ENCODE measurements around the gene DGKQ.

Gene DGKQ

DNA sequence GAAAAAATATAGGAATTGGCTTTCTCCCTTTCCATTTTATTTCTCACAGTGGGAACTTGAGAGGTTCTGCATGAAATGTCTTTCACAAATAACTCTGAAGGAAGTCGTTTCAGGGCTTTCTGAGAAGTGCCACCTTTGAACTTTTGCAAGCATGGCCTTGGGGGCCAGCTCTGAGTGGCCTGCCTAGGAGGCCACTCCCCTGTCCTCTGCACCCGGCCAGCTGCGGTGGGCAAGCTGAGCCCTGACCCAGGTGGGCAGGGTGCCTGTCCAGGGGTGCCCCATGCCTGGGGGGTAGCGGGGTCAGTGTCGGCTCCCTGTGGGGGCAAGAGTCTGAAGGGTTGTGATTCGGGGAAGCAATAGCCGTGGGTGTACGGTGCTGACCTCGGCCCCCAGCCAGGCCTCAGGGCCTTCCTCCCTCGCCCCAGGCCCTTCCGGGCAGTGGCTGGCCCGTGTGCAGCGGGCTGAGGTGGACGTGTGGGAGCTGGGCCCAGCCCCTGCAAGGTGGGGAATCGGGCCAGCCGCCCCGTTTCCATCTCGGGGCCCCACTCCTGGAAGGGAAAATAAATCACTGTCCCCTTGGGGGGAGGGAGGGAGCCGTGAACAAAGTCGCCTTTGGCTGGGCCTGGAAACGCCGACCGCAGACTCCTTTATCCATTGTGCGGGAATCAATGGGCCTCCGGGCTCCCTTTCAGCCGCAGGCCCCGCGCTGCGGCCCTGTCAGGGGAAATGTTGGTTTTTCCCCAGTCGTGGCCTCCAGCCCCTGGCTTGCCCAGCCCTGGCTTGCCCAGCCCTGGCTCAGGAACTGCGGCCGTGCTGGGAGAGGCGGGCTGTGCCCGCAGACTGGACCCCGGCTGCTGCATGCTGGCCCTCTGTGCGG, 41.2 kb upstream of the DGKQ start:
- TF ChIP-seq, protein P1, sequence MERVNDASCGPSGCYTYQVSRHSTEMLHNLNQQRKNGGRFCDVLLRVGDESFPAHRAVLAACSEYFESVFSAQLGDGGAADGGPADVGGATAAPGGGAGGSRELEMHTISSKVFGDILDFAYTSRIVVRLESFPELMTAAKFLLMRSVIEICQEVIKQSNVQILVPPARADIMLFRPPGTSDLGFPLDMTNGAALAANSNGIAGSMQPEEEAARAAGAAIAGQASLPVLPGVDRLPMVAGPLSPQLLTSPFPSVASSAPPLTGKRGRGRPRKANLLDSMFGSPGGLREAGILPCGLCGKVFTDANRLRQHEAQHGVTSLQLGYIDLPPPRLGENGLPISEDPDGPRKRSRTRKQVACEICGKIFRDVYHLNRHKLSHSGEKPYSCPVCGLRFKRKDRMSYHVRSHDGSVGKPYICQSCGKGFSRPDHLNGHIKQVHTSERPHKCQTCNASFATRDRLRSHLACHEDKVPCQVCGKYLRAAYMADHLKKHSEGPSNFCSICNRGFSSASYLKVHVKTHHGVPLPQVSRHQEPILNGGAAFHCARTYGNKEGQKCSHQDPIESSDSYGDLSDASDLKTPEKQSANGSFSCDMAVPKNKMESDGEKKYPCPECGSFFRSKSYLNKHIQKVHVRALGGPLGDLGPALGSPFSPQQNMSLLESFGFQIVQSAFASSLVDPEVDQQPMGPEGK (CRISPR knock-in tag; IDR thresholded peaks at IDR 0.05; ENCODE audit: borderline replicate concordance) = no peak
- TF ChIP-seq, protein P2, sequence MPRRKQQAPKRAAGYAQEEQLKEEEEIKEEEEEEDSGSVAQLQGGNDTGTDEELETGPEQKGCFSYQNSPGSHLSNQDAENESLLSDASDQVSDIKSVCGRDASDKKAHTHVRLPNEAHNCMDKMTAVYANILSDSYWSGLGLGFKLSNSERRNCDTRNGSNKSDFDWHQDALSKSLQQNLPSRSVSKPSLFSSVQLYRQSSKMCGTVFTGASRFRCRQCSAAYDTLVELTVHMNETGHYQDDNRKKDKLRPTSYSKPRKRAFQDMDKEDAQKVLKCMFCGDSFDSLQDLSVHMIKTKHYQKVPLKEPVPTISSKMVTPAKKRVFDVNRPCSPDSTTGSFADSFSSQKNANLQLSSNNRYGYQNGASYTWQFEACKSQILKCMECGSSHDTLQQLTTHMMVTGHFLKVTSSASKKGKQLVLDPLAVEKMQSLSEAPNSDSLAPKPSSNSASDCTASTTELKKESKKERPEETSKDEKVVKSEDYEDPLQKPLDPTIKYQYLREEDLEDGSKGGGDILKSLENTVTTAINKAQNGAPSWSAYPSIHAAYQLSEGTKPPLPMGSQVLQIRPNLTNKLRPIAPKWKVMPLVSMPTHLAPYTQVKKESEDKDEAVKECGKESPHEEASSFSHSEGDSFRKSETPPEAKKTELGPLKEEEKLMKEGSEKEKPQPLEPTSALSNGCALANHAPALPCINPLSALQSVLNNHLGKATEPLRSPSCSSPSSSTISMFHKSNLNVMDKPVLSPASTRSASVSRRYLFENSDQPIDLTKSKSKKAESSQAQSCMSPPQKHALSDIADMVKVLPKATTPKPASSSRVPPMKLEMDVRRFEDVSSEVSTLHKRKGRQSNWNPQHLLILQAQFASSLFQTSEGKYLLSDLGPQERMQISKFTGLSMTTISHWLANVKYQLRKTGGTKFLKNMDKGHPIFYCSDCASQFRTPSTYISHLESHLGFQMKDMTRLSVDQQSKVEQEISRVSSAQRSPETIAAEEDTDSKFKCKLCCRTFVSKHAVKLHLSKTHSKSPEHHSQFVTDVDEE (CRISPR knock-in tag; IDR thresholded peaks at IDR 0.05) = no peak
- no peak for TF ChIP-seq RARB (CRISPR knock-in tag; IDR thresholded peaks at IDR 0.05)
- no peak for TF ChIP-seq ISL1 (CRISPR knock-in tag; IDR thresholded peaks at IDR 0.05)
- TF ChIP-seq, protein P3, sequence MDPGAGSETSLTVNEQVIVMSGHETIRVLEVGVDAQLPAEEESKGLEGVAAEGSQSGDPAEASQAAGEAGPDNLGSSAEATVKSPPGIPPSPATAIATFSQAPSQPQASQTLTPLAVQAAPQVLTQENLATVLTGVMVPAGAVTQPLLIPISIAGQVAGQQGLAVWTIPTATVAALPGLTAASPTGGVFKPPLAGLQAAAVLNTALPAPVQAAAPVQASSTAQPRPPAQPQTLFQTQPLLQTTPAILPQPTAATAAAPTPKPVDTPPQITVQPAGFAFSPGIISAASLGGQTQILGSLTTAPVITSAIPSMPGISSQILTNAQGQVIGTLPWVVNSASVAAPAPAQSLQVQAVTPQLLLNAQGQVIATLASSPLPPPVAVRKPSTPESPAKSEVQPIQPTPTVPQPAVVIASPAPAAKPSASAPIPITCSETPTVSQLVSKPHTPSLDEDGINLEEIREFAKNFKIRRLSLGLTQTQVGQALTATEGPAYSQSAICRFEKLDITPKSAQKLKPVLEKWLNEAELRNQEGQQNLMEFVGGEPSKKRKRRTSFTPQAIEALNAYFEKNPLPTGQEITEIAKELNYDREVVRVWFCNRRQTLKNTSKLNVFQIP (CRISPR knock-in tag; IDR thresholded peaks at IDR 0.05; ENCODE audit: borderline replicate concordance, low read depth) = no peak
- TF ChIP-seq ZNF70 (CRISPR knock-in tag; IDR thresholded peaks at IDR 0.05) = no peak
- TF ChIP-seq GLIS3 (CRISPR knock-in tag; IDR thresholded peaks at IDR 0.05) = no peak
- TF ChIP-seq TOX (CRISPR knock-in tag; IDR thresholded peaks at IDR 0.05; ENCODE audit: borderline replicate concordance) = no peak
- TF ChIP-seq ZFP30 (CRISPR knock-in tag; IDR thresholded peaks at IDR 0.05) = no peak
- TF ChIP-seq, protein P4, sequence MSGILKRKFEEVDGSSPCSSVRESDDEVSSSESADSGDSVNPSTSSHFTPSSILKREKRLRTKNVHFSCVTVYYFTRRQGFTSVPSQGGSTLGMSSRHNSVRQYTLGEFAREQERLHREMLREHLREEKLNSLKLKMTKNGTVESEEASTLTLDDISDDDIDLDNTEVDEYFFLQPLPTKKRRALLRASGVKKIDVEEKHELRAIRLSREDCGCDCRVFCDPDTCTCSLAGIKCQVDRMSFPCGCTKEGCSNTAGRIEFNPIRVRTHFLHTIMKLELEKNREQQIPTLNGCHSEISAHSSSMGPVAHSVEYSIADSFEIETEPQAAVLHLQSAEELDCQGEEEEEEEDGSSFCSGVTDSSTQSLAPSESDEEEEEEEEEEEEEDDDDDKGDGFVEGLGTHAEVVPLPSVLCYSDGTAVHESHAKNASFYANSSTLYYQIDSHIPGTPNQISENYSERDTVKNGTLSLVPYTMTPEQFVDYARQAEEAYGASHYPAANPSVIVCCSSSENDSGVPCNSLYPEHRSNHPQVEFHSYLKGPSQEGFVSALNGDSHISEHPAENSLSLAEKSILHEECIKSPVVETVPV (CRISPR knock-in tag; IDR thresholded peaks at IDR 0.05) = no peak
- TF ChIP-seq BACH2 (CRISPR knock-in tag; IDR thresholded peaks at IDR 0.05; ENCODE audit: borderline replicate concordance) = no peak
- TF ChIP-seq ZC3H10 (CRISPR knock-in tag; IDR thresholded peaks at IDR 0.05) = no peak
- TF ChIP-seq CSDC2 (CRISPR knock-in tag; IDR thresholded peaks at IDR 0.05) = no peak
- no peak for TF ChIP-seq PPARA (CRISPR knock-in tag; IDR thresholded peaks at IDR 0.05; ENCODE audit: borderline replicate concordance)
- no peak for TF ChIP-seq OSR1 (CRISPR knock-in tag; IDR thresholded peaks at IDR 0.05)
- TF ChIP-seq, protein P5, sequence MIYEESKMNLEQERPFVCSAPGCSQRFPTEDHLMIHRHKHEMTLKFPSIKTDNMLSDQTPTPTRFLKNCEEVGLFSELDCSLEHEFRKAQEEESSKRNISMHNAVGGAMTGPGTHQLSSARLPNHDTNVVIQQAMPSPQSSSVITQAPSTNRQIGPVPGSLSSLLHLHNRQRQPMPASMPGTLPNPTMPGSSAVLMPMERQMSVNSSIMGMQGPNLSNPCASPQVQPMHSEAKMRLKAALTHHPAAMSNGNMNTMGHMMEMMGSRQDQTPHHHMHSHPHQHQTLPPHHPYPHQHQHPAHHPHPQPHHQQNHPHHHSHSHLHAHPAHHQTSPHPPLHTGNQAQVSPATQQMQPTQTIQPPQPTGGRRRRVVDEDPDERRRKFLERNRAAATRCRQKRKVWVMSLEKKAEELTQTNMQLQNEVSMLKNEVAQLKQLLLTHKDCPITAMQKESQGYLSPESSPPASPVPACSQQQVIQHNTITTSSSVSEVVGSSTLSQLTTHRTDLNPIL (CRISPR knock-in tag; IDR thresholded peaks at IDR 0.05; ENCODE audit: low read depth) = no peak
- no peak for TF ChIP-seq ZNF565 (CRISPR knock-in tag; conservative IDR thresholded peaks at IDR 0.05; ENCODE audit: low read depth)
- no peak for ATAC-seq

DNA sequence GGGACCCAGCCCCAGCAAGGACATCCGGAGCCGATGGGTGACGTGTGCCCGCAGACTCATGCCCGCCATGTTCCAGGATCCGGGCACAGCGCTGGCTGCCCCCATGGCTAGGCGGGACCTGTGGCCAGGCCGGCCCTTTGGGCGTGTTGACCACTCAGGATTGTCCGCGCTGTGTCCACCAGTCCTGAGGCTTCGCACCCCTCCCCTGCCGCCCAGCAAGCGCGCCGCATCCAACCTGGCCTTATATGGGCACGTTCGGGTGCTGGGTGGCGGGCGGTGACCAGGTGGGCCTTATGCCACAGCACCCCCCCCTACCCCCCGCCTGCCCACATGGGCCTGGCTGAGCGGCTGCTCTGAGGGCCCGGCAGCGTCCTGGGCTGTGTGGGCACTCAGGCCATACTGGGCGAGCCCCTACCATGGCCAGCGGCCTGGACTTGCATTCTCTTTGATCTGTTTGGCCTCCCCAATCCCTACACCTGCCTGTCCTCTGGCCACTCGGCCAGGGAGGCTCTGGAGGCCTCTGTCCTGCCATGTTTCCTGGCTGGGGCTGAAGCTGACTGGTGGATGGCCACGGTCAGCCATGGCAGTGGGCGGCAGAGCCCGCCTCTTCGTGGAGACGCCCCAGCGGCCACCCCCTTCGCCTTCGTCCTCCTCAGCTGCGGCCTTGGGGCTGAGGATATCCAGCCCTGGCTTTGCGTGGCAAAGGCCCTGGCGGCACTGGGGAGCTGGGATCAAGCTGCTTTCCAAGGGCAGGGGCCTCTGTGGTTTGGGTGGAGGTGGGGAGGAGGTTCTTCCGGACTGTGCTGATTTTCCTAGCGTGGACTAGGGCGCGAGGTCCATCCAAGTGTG, 40.1 kb upstream of the DGKQ start:
- TF ChIP-seq OSR1 (CRISPR knock-in tag; IDR thresholded peaks at IDR 0.05) (no peak), PPARA (CRISPR knock-in tag; IDR thresholded peaks at IDR 0.05; ENCODE audit: borderline replicate concordance) (no peak), ISL1 (CRISPR knock-in tag; IDR thresholded peaks at IDR 0.05) (no peak), ZC3H10 (CRISPR knock-in tag; IDR thresholded peaks at IDR 0.05) (no peak), TOX (CRISPR knock-in tag; IDR thresholded peaks at IDR 0.05; ENCODE audit: borderline replicate concordance) (no peak), TCF4 (CRISPR knock-in tag; IDR thresholded peaks at IDR 0.05; ENCODE audit: borderline replicate concordance) (no peak), SNAI2 (CRISPR knock-in tag; IDR thresholded peaks at IDR 0.05) (no peak)
- TF ChIP-seq, protein P2 (CRISPR knock-in tag; IDR thresholded peaks at IDR 0.05) = no peak
- TF ChIP-seq, protein P5 (CRISPR knock-in tag; IDR thresholded peaks at IDR 0.05; ENCODE audit: low read depth) = no peak
- TF ChIP-seq, protein P4 (CRISPR knock-in tag; IDR thresholded peaks at IDR 0.05) = no peak
- ATAC-seq = no peak
